CD4-positive, alpha-beta T cell (primary cell): Measurements from ENCODE around the gene ALX1. TPM values are rescaled to one million over a fixed set of nuclear protein-coding genes. Genes with fewer than 3 reads are reported as not detected.

Experiments
- ATAC-seq: fragments of 200-7000 bp; cut with Tn5 transposase; one replicate; pipeline ENCODE4 v1.10.0; 2022; ENCODE audit warnings: mild to moderate bottlenecking; ENCODE audit not compliant: poor library complexity
- CTCF ChIA-PET: fragments of 350-600 bp; sonication (Branson Sonifier 250); formaldehyde crosslinking; loops from one replicate; lab custom pipeline; 2021; ENCODE audit warnings: antibody characterized with exemption, inconsistent platforms; lab: Charles Lee
- POLR2A ChIA-PET: fragments of 350-600 bp; sonication (Branson Sonifier 250); formaldehyde crosslinking; loops from one replicate; lab custom pipeline; 2021; ENCODE audit warnings: antibody characterized with exemption, inconsistent platforms; lab: Charles Lee
- DNase-seq, 14 experiments: peaks; one replicate each; pipeline ENCODE4 v3.0.0-alpha.2; 2013 to 2020; ENCODE audit warnings: mixed read lengths in 2 of 14
- H3K27ac ChIP-seq, 2 donors: one replicate each; pipeline versions ENCODE4 v1.5.1 to v1.7.0; 2013; ENCODE audit warnings: low read length in 2 of 2, low read depth in 1 of 2, mild to moderate bottlenecking in 1 of 2
- H3K27me3 ChIP-seq, 2 experiments: 1 replicate in 1 of 2; 2 replicates in 1 of 2; pipeline versions ENCODE4 v1.6.1 to v1.7.0; 2013; ENCODE audit warnings: low read length in 2 of 2, control low read depth in 1 of 2, mild to moderate bottlenecking in 1 of 2, moderate library complexity in 1 of 2; ENCODE audit not compliant: insufficient read depth in 2 of 2, control insufficient read depth in 1 of 2
- H3K36me3 ChIP-seq: one replicate; pipeline ENCODE4 v1.6.1; 2013; ENCODE audit warnings: low read length, control low read depth; ENCODE audit not compliant: insufficient read depth
- H3K4me1 ChIP-seq: one replicate; pipeline ENCODE4 v1.6.1; 2013; ENCODE audit warnings: low read length, control low read depth; ENCODE audit not compliant: insufficient read depth
- H3K4me3 ChIP-seq: one replicate; pipeline ENCODE4 v1.5.1; 2013; ENCODE audit warnings: mild to moderate bottlenecking, low read length, moderate library complexity
- H3K9me3 ChIP-seq, 2 experiments: 1 replicate in 1 of 2; 2 replicates in 1 of 2; pipeline versions ENCODE4 v1.6.1 to v1.7.0; 2013; ENCODE audit warnings: low read length in 2 of 2, mild to moderate bottlenecking in 2 of 2, control low read depth in 1 of 2, moderate library complexity in 1 of 2; ENCODE audit not compliant: control insufficient read depth in 1 of 2, insufficient read depth in 1 of 2
- H3K27ac Mint-ChIP-seq: one replicate; pipeline ENCODE4 v1.8.0; 2020; ENCODE audit warnings: mixed read lengths
- H3K27me3 Mint-ChIP-seq: one replicate; pipeline ENCODE4 v1.8.0; 2021; ENCODE audit warnings: mixed read lengths
- H3K36me3 Mint-ChIP-seq: one replicate; pipeline ENCODE4 v1.8.0; 2021; ENCODE audit warnings: low read depth, mixed read lengths
- H3K4me1 Mint-ChIP-seq: one replicate; pipeline ENCODE4 v1.8.0; 2021; ENCODE audit warnings: low read depth, mixed read lengths
- H3K4me3 Mint-ChIP-seq: one replicate; pipeline ENCODE4 v1.8.0; 2020; ENCODE audit warnings: mild to moderate bottlenecking, mixed read lengths
- H3K9me3 Mint-ChIP-seq: one replicate; pipeline ENCODE4 v1.8.0; 2020; ENCODE audit warnings: mixed read lengths
- CTCF ChIP-seq: fragments of 200-600 bp; IDR thresholded peaks from one replicate; pipeline ENCODE4 v1.8.0; 2022; ENCODE audit warnings: antibody characterized with exemption, mild to moderate bottlenecking
- intact Hi-C, 2 experiments: fragments of 100-400 bp; cut with DNase I in 1 of 2; cut with micrococcal nuclease in 1 of 2; formaldehyde crosslinking; loops; one replicate each; pipeline versions ENCODE4 v1.15.1 to v1.9.0; 2023 to 2025; cut with DNase I, micrococcal nuclease
- total RNA-seq, 174 experiments: library from RNA in 2 of 174; stranded (reverse) in 2 of 174; gene quantifications; one replicate each; pipeline ENCODE4 v1.2.3 and lab custom pipeline; 2021 to 2026

ALX1 gene
- total RNA-seq, 2 experiments from 2014 or later = not detected

DNA sequence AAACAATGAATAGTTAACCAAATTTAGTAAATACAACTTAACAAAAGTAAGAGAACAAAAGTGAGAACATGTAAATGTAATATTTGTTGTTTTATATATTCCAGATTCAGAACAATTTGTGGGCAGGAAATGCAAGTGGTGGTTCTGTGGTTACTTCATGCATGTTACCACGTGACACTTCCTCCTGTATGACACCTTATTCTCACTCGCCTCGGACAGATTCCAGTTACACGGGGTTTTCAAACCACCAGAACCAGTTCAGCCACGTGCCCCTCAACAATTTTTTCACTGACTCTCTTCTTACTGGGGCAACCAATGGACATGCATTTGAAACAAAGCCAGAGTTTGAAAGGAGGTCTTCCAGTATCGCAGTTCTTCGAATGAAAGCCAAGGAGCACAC is 21.0 kb downstream of the ALX1 start:
- no peak overlapping the region for H3K4me3 Mint-ChIP-seq
- Histone ChIP-seq H3K27ac (no peak overlapping the region), H3K27me3 (no peaks in the 10 kb centered on the region), H3K4me3 (no peak overlapping the region), H3K4me1 (no peaks in the 10 kb centered on the region), H3K9me3 (no peaks in the 10 kb centered on the region), H3K36me3 (no peaks in the 10 kb centered on the region)
- H3K9me3 Mint-ChIP-seq = peaks cover 4% of the 10 kb centered on the region
- TF ChIP-seq CTCF = no peak
- DNase-seq (peak in 1 of 14 experiments; percentile 23), ATAC-seq (no peak)
- intact Hi-C loops = no loop called here
- H3K27me3 Mint-ChIP-seq = no peaks in the 10 kb centered on the region
- ChIA-PET POLR2A (no interaction called here), CTCF (no interaction called here)
- H3K36me3 Mint-ChIP-seq = no peaks in the 10 kb centered on the region
- H3K4me1 Mint-ChIP-seq = peaks cover 6% of the 10 kb centered on the region
- H3K27ac Mint-ChIP-seq = no peak overlapping the region

GRCh38 chr12:85308374-85308773 is 28.4 kb downstream of the ALX1 start:
- Mint-ChIP-seq H3K27ac (no peak overlapping the region), H3K27me3 (no peaks in the 10 kb centered on the region), H3K36me3 (no peaks in the 10 kb centered on the region), H3K9me3 (no peaks in the 10 kb centered on the region), H3K4me3 (no peak overlapping the region), H3K4me1 (no peaks in the 10 kb centered on the region)
- DNase-seq (no peak), ATAC-seq (no peak)
- Histone ChIP-seq H3K9me3 (no peaks in the 10 kb centered on the region), H3K4me1 (no peaks in the 10 kb centered on the region), H3K4me3 (no peak overlapping the region), H3K36me3 (no peaks in the 10 kb centered on the region), H3K27me3 (no peaks in the 10 kb centered on the region), H3K27ac (no peak overlapping the region)
- CTCF ChIA-PET = interaction anchor here (1.2 kb wide), 1 partner anchor 27 kb away, joined by 3 read pairs; no protein-coding TSS in a partner anchor
- no peak for TF ChIP-seq CTCF
- intact Hi-C loops = no loop called here
- POLR2A ChIA-PET = no interaction called here

- Mint-ChIP-seq H3K36me3 (no peaks in the 10 kb centered on the region), H3K27me3 (no peaks in the 10 kb centered on the region), H3K9me3 (peaks cover 2% of the 10 kb centered on the region), H3K4me1 (no peaks in the 10 kb centered on the region), H3K27ac (no peak overlapping the region), H3K4me3 (no peak overlapping the region)
- intact Hi-C loops = no loop called here
- Histone ChIP-seq H3K27ac (no peak overlapping the region), H3K9me3 (no peaks in the 10 kb centered on the region), H3K36me3 (no peaks in the 10 kb centered on the region), H3K4me3 (no peak overlapping the region), H3K4me1 (no peaks in the 10 kb centered on the region), H3K27me3 (no peaks in the 10 kb centered on the region)
- ATAC-seq (no peak), DNase-seq (no peak)
- TF ChIP-seq CTCF = no peak
- POLR2A ChIA-PET = no interaction called here
- CTCF ChIA-PET = no interaction called here
Measured at GRCh38 chr12:85309125-85309566, 29.1 kb downstream of the ALX1 start.
